Subcutaneous adipose tissue (tissue), 4 donors: ENCODE data around the gene NET1. TPM values are rescaled to one million over a fixed set of nuclear protein-coding genes. Genes with fewer than 3 reads are reported as not detected.

ENCODE experiments used
- CTCF ChIP-seq: fragments of 450-650 bp; IDR thresholded peaks from one replicate; pipeline ENCODE4 v1.5.1; 2016; ENCODE audit warnings: low read depth, mild to moderate bottlenecking, control low read depth, antibody characterized with exemption, moderate library complexity
- total RNA-seq, 4 donors: library from RNA; depleted of rRNA; stranded (reverse); fragments of >200 nt; gene quantifications; one replicate each; pipeline ENCODE4 v1.1.0, GENCODE V29; 2016

The NET1 gene
- total RNA-seq, 4 donors from 2014 or later, result 48.3 to 214 (median 82.9) TPM

- no peak for TF ChIP-seq CTCF
These were observed 56.1 kb downstream of the NET1 start for GRCh38 chr10:5468262-5469106.

- no peak for TF ChIP-seq CTCF
These were observed 57.1 kb downstream of the NET1 start for GRCh38 chr10:5469353-5470061.

GRCh38 chr10:5470062-5470751 is 57.9 kb downstream of the NET1 start:
- TF ChIP-seq CTCF, result no peak

GRCh38 chr10:5476918-5477525 is 64.7 kb downstream of the NET1 start:
- no peak for TF ChIP-seq CTCF

GRCh38 chr10:5477948-5478693 is 65.8 kb downstream of the NET1 start:
- TF ChIP-seq CTCF, result no peak

GRCh38 chr10:5478694-5479305 is 66.4 kb downstream of the NET1 start:
- no peak for TF ChIP-seq CTCF
